Thyroid gland (tissue), 4 donors: ENCODE data around the gene MAP3K5.

Experiments
- POLR2A ChIP-seq, 2 donors: fragments of 450-650 bp; IDR thresholded peaks; one replicate each; pipeline ENCODE4 v1.6.1; 2017; ENCODE audit warnings: antibody characterized with exemption in 2 of 2, mild to moderate bottlenecking in 2 of 2, moderate library complexity in 1 of 2
- TF ChIP-seq, protein P1 (sequence below), 6 experiments: fragments of 200-600 bp in 3 of 6; fragments of 450-650 bp in 3 of 6; sonication (generic) in 3 of 6; IDR thresholded peaks; one replicate each; pipeline ENCODE4 v1.5.1; 2016 to 2019; ENCODE audit warnings: antibody characterized with exemption in 6 of 6, mild to moderate bottlenecking in 2 of 6, inconsistent platforms in 1 of 6, moderate library complexity in 1 of 6

DNA sequence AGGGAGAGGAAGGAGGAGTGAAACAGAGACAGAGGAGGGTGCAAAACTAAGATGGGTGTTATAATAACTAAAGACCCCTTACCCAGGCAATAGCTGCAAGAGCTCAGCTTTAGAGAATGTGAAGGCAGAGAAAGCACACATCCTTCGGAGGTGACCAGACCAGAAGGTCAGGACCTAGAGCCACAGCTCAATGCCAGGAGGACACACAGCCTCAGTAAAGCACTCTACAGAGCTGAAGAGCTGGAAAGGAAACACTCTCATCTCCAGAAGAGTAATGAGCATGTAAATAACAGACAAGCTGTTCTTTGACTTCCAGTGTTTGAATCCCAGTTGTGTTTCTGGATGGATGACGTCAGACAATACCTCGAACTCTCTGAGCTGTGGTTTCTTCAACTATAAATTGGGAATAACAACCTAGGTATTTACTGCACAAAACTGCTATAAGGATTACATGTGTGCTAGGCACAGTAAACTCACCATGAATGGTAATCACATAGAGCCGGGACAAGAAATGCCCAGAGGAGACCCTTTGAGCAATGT, 63.2 kb downstream of the MAP3K5 start:
- no peak for TF ChIP-seq POLR2A (IDR thresholded peaks at IDR 0.05)
- TF ChIP-seq, protein P1, sequence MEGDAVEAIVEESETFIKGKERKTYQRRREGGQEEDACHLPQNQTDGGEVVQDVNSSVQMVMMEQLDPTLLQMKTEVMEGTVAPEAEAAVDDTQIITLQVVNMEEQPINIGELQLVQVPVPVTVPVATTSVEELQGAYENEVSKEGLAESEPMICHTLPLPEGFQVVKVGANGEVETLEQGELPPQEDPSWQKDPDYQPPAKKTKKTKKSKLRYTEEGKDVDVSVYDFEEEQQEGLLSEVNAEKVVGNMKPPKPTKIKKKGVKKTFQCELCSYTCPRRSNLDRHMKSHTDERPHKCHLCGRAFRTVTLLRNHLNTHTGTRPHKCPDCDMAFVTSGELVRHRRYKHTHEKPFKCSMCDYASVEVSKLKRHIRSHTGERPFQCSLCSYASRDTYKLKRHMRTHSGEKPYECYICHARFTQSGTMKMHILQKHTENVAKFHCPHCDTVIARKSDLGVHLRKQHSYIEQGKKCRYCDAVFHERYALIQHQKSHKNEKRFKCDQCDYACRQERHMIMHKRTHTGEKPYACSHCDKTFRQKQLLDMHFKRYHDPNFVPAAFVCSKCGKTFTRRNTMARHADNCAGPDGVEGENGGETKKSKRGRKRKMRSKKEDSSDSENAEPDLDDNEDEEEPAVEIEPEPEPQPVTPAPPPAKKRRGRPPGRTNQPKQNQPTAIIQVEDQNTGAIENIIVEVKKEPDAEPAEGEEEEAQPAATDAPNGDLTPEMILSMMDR (IDR thresholded peaks at IDR 0.05): no peak
